DMS53 treated with DMSO at 0.1 percent for 48 hours (cell line): ENCODE results near the gene IMPDH1.
"Not testable (repeated sequence)": the region's sequence is repeated elsewhere in the genome, so short reads cannot be mapped to it uniquely, and the experiment has no call there.

Source experiments
- DNase-seq: peaks from one replicate; lab custom pipeline; 2025; ENCODE audit not compliant: unreplicated experiment; lab: John Stamatoyannopoulos, UW

Gene IMPDH1

DNA sequence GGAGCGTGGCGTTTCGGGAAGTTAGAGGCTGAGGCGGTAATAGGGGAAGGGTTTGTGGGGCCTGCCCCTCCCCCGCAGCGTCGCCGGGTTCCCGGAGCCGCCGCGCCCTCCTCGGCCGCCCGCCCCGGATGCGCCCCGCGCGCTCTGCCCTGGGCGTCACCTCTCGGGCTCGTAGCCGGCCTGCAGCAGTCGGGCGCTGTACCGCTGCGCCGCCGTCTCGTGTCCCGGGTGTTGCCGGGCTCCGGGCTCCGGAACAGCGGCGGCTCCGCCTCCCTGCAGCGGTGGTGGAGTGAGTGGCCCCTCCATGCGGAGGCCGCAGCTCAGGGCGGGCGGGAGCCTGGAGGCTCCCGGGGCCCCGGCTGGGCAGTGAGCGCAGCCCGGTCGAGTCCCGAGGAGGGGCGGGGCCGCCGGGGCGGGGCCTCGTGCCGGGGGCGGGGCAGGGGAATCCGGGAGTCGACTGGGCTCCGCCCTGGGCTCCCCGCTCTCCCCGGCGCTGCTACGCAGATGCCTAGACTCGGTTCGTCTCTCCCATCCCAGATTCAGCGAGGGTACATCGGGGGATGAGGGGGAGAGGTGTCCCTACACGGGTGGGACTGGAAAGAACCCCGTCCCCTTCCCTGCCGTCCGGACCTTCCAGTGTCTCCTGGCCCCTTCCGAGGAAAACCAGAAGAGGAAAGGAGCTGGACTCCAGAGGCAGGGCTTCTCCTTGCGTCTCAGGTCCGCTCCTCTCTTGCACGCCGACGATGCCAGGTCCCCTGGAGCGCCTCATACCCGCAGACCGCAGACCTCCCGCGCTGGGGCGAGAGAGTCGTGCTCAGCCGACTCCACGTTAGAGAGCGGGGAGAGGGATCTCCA lies at the start of gene IMPDH1:
Gene IMPDH1, minus strand, starts transcription at position 387 of the 855 bp plus-strand sequence. Its CDS starts 81 bp downstream, at position 306.
- DNase-seq, result peak; percentile 66

DNA sequence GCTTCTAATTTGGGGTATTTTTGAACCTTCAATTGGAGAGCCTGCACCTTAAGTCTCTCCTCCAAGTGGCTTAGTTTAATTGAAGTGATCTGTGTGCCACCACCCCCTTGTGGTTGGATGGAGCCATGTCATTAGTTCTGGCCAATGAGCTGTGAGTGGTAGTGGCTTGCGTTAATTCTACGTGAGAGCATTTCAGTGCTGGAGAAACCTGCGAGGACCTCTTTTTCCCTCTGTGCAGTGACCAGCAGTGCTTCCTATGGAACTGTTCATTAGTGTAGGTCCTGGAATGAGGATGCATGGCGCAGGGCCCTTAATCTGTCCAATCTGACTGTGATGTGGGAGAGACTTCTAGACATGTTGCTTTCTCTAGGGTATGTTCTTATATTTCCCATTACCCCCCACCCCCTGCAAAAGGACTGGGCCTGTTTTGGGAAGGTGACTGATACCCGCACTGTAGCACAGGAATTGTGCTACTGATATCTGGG lies 49.7 kb upstream of the IMPDH1 start:
- peak; percentile 76 for DNase-seq

DNA sequence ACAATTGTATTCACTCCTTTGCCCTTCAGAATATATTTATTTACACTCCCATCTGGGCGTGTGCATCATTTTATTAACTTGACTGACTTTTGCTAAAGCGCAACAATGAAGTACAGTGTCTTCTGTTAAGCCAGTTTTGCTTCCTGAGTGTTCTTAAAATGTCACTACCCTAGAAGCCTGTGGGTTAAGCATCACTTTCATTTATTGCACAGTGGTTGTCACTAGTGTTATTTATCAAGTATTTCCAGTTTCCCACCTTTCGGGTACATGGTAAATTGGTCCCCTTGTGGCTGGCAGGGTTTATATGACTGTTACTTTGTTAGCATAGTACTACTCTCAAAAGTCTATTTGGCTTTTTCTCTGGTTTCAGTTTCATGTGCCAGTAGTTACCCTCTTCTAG lies 49.2 kb upstream of the IMPDH1 start:
- DNase-seq, result no peak

DNA sequence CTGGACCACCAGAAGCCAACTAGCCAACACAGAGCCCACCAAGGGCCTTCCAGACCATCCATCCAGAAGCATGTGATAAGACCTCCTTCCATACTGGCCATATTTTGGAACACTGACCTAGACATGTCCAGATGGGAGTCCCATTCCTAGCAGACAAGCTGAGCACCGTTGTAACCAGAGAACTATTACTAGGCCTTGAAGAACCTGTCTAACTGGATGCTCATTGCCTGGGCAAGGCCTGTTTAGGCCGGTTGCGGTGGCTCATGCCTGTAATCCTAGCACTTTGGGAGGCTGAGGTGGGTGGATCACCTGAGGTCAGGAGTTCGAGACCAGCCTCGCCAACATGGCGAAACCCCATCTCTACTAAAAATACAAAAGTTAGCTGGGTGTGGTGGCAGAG lies 47.6 kb upstream of the IMPDH1 start:
- DNase-seq, result not testable (repeated sequence)

DNA sequence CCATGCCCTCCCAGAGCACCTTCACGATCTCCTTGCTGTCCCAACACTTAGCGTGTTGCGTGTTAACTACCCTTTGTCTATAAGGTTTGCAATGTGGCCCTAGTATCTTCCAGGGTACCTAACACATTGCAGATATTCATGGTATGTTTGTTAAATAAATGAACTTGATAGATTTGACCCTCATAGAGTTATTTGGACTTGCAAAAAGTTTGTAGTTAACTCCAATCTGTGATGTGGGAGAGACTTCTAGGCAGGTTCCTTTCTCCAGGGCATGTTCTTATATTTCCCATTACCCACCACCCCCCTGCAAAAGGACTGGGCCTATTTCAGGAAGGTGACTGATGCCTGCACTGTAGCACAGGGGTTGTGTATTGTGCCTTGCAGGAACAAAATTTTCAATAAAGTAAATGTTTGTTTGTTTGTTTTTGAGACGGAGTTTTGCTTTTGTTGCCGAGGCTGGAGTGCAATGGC lies 46.5 kb upstream of the IMPDH1 start:
- no peak for DNase-seq

DNA sequence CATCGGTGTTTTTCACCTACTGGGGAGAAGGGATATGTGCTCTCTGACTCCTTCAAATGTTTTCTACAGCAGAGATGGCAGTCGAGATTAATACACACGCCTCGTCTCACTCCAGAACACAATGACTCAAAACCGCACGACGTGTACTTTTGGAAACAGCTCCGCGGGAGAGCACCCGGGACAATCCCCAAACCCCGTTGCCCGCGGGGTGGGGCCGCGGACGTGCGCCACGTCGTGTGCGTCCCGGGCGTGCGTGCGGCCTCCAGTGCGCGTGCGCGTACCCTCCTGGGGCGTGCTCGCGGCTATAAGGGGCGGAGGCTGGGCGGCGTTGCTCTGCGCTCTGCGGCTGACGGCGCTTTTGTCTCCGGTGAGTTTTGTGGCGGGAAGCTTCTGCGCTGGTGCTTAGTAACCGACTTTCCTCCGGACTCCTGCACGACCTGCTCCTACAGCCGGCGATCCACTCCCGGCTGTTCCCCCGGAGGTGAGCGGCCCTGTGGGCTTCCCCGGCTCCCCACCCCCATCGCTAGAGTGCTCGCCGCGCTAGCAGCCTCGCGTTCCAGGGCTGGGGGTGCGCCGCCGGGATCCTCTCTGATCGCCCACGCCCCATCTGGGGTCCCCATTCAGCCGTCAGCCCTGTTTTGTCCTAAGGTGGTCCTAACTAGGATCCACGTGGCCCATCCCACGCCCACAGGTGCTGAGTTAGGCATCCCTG lies 45.9 kb upstream of the IMPDH1 start, which contains the start of gene HILPDA:
Gene HILPDA, plus strand, starts transcription at position 336 of the 712 bp plus-strand sequence. CDS start 1,391 bp downstream, outside the sequence.
- peak; percentile 83 for DNase-seq

DNA sequence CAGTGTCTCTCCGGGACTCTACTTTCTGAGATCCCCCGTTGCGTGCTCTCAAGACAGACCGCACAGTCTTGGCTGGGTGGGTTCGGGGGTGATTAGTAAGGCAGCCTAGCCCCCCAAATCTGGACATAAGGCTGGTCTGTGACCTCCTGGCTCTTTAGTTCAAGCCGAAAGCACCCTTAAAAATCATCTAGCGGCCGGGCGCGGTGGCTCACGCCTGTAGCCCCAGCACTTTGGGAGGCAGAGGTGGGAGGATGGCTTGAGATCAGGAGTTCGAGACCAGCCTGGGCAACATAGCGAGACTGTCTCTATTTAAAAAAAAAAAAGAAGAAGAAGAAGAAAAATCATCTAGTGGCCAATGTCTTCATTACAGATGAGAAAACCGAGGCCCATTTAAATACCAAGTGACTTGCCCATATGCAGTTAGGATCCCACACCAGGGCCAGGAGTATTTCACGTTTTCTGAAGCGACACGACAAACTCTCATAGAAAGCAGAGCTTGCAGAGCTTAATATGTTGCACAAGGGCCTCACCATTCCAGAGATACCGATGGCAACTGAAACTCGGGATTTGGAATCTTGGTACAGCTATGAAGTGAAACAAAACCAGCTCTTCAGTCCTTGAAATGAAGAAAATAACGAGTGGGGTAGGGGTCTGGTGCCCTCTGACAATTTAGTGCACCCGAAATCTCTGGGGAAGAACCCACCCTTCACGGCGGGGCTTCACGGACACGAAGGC lies 45.2 kb upstream of the IMPDH1 start:
- peak; percentile 43 for DNase-seq

DNA sequence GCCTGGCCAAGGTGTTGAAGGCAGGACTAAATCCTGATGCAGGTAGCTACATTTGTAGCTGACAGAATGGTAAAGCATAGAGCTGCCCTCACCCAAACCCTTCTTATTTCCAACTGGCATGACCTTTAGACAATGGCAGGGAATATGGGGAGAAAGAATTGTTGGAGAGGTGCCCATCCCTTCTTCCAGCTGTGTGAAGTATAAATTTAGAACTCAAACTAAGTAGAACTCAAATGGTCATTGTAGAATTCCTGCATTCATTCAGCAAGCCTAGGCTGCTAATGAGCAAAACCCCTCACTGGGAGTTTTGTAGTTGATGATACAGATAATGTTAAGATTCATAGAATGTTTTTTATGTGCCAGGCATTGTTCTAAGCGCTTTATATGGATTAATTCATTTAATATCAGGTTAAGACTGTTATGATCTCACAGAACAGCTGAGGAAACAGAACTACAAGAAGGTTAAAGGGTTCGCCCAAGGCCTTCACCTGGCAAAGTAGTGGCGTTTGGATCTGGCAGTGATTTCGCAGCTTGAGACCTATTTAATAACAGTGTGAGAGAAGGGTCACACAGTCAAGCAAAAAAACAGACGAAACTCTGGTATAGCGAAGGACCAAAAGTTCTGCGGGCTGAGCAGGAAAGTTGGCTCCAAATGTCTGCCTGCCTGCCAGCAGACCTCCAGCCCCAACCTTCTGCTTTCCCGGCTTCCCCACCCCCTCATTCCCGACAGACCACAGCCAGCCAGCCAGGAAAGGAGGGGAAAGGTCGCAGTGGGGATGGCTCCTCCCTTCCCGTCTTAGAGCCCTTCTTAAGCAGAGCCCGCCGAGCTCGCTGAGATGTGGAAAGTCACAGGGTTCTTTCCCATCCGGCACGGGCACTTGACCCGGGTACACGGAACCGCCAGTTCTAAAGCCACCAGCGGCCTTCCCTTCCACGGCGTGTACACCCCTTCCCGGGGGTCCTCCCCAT lies 44.3 kb upstream of the IMPDH1 start:
- no peak for DNase-seq

DNA sequence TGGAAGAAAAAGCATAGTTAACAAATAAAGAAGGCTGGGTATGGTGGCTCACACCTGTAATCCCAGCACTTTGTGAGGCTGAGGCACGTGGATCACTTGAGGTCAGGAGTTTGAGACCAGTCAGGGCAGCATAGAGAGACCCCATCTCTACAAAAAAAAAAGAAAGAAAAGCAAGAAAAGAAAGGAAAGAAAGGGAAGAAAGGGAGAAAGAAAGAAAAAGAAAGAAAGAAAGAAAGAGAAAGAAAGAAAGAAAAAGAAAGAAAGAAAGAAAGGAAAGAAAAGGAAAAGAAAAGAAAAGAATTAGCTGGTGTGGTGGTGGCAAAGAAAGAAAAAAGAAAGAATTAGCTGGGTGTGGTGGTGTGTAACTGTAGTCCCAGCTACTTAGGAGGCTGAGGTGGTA lies 42.8 kb upstream of the IMPDH1 start:
- no peak for DNase-seq

DNA sequence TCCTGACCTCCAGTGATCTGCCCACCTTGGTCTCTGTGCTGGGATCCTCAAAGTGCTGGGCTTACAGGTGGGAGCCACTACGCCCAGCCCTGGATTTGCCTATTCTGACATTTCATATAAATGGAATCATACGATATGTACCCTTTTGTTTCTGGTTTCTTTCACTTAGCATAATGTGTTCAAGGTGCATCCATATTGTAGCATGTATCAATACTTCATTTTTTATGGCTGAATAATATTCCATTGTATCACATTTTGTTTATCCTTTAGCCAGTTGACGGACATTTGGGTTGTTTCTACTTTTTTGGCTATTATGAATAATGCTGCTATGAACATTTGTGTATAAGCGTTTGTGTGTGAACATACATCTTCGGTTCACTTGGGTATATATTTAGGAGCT lies 41.1 kb upstream of the IMPDH1 start:
- DNase-seq, result no peak

DNA sequence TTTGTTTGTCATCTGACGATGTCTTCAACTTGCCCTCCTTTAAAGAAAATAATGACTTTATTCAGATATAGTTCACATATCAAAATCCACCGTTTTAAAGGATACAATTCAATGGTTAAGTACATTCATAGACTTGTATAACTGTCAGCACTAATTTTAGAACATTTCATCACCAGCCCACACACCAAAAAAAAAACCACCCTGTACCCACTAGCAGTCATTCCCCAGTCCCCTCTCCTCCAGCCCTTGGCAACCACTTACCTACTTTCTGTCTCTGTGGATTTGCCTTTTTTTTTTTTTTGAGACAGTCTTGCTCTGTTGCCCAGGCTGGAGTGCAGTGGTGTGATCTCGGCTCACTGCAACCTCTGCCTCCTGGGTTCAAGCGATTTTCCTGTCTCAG lies 40.6 kb upstream of the IMPDH1 start:
- no peak for DNase-seq

DNA sequence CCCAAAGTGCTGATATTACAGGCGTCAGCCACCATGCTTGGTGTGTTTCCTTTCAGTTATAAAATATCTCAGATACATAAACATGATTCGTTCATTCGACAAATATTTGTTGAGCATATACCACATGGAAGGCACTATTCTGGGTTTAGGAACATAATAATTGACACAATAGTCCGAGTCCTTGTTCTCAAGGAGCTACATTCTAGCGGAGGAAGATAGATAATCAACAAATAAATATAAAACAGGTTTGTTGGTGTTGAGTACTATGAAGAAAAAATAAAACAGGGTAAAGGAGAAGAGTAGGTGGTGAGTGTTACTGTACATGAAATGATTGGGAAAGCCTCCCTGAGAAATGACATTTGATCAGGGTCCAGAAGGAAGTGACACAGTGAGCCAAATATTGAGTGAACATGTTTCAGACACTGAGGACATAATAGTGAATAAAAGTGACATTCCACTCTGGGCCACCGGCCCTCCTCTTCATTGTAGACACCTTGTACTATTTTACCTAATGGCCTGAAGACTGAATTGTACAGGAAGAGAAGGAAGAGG lies 39.0 kb upstream of the IMPDH1 start:
- no peak for DNase-seq

DNA sequence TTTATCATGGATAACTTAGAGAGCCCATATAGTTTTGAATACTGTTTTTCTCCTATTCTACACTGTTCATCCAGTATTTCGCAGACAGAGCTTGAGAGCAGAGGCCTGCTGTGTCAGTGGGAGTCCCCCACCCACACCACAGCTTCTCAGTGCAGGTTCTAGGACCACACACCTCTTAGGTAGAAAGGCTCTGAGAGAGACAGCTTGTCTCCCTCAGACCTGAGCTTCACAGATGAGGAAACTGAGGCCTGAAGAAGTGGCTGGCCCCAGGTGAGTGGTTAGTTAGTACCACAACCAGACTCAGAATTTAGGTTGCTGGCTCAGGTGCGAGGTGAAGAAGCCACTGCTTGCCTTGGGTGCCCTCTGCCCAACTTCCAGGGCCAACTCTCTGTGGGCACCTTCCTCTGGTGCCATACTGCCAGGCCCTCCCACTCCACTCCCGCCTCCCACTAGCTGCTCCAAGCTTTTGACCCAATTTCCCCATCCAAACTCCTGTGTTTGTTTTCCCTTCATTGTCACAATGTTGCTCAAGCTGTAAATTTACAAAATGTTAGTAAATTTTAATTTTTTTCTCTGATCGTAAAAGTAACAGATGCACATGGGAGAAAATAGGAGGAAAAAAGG lies 38.3 kb upstream of the IMPDH1 start:
- no peak for DNase-seq

DNA sequence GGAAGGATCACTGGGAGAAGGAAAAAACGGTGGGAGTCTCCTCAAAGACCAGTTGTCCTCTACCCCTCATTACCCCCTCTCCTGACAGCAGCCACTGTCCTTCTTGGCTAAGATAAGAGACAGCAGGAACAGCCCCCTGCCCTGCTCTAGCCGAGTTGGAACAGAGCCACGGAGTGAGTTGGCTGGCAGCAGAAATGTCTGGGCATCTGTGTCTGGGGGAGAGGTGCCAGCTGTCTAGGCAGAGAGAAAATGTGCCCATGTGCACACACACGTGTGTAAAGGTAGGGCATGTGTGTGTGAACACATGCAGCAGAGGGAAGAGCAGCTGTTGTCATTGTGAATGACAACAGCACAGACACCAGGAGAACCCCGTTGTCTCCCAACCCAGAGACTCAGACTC lies 36.5 kb upstream of the IMPDH1 start:
- no peak for DNase-seq

DNA sequence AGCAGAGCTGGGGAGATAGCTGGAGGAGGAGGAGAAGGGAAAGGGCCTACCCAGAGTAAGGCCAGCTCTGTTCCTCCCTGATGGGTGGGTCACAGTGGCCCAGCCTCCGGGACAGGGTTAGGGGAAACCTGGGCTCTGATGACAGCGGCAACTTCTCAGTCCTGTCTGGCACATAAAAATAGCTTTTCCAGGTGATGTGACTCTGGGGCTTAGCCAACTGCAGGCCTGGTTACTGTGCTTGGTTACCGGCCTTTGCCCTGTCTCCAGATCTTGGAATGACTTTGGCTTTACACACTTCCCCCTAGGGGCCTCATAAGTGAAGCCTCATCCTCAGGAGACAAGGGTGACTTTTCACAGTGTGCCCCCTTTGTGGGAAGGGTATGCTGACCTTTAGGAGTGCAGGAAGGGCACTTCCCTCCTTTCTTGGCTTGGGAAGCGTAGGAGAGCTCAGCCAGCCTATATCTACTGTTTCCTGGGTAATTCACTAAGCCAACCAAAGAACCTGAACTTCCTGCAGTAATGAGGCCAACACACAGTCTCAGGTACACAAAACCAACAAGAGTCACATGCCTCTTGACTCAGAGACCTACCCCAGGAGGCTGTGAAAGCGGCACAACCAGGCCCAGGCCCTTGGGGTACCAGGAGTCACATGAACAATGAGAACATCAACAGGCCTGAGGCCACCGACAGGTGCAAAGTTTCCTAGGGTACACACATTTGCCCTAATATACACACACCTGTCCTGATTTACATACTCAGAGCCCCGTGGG lies 34.2 kb upstream of the IMPDH1 start:
- peak; percentile 85 for DNase-seq

DNA sequence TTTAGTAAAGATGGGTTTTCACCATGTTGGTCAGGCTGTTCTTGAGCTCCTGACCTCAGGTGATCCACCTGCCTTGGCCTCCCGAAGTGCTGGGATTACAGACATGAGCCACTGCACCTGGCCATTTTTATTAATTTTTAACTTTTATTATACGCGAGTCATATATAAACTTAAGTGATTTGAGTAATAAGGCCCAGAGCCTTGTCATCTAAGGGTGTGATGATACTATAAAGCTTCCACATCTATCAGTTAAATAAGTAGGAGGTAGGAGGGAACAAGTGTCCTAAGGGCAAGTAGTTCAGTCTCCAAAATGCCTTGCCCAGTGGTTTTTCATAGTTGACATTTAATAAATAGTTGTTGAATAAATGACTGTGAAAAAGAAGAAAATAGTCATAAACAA lies 32.6 kb upstream of the IMPDH1 start:
- DNase-seq, result no peak

DNA sequence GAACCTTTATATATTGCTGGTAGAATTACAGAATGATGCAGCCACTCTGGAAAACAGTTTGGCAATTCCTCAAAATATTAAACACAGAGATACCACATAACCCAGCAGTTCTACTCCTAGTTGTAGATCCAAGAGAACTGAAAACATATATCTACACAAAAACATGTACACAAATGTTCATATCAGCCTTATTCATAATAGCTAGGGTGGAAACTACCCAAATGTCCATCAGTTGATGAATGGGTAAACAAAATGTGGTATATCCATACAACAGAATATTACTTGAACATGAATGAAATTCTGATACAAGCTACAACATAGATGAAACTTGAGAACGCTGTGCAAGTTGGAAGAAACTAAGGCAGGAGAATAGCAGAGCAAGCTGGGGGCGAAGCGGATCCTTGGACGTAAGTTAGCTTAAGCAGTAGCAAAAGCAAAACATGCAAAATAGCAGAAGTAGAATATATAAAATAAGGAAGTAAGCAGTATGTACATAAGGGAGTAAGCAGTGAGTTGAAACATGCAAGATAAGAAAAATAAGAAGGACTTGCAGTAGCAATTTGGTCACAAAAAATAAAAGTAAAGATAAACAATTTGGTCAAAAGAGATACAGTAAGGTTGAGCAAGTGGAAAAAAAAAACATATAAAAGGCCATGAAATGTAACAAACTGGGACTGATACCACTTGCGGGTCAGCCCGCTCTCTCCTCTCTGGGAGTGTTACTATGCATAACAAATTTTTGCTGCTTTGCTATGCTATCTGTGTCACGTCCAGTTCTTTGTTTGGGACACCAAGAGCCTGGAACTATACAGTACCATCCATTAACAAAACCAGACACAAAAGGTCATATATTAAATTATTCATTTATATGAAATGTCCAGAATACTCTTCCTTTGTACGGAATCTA lies 27.9 kb upstream of the IMPDH1 start:
- DNase-seq, result no peak

DNA sequence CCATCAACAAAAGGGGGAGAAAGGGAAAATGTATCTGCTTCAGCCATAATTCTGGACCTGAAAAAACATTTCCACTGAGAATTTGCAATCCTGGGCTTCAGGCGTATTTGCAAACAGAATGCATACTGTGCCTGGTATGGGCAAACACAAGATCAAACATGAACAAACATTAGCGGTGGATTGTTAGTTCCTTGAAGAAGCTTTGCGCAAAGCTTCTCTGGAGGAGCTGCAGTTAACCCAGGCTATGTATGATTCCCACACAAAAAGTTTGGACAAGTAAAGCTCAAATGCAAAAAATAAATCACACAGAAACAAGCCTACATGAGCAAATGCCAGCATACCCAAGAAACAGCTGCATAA lies 25.5 kb upstream of the IMPDH1 start:
- no peak for DNase-seq
